HepG2 (cell line): ENCODE data around the gene VAMP5. TPM values are rescaled to one million over a fixed set of nuclear protein-coding genes. Genes with fewer than 3 reads are reported as not detected.

Experiments used
- HNRNPK ChIP-seq: fragments of 200-400 bp; formaldehyde crosslinking; IDR thresholded peaks from 2 replicates; pipeline ENCODE4 v1.6.1; 2018; ENCODE audit warnings: low read length, low read depth, moderate library complexity, mild to moderate bottlenecking; ENCODE audit not compliant: poor library complexity, severe bottlenecking
- RAD21 ChIP-seq: fragments of 450-650 bp; formaldehyde crosslinking; IDR thresholded peaks from 2 replicates; pipeline ENCODE4 v1.5.0; 2020; ENCODE audit warnings: mild to moderate bottlenecking
- RARG ChIP-seq: sonication (generic); formaldehyde crosslinking; IDR thresholded peaks from 2 replicates; pipeline ENCODE4 v1.4.0; 2020; ENCODE audit warnings: low read depth, mild to moderate bottlenecking, missing genetic modification reagents
- ZBTB21 ChIP-seq: sonication (generic); formaldehyde crosslinking; IDR thresholded peaks from 2 replicates; pipeline ENCODE4 v1.4.0; 2020; ENCODE audit warnings: missing genetic modification reagents
- ZKSCAN1 ChIP-seq: fragments of 150-350 bp; IDR thresholded peaks from 2 replicates; pipeline ENCODE4 v1.6.1; 2014; ENCODE audit warnings: low read length
- ZNF224 ChIP-seq: sonication (generic); formaldehyde crosslinking; IDR thresholded peaks from 2 replicates; pipeline ENCODE4 v1.5.0; 2020; ENCODE audit warnings: mild to moderate bottlenecking, missing genetic modification reagents
- ZNF556 ChIP-seq: sonication (generic); formaldehyde crosslinking; IDR thresholded peaks from 2 replicates; pipeline ENCODE4 v1.4.0; 2020; ENCODE audit warnings: mild to moderate bottlenecking, missing genetic modification reagents, borderline replicate concordance
- polyA plus RNA-seq, 8 experiments: library from polyadenylated mRNA; depleted of rRNA in 3 of 8; stranded (reverse) in 7 of 8; unstranded in 1 of 8; fragments of >200 nt; fragmentation: Illumina TruSeq in 4 of 8; extraction: Trizol in 4 of 8; gene quantifications; 2 replicates each; pipeline versions ENCODE4 v1.2.1 to v1.2.3, GENCODE V29; 2011 to 2016; ENCODE audit warnings: low read depth in 4 of 8, missing spikeins in 1 of 8, mixed read lengths in 1 of 8; ENCODE audit not compliant: insufficient read depth in 1 of 8
- total RNA-seq, 5 experiments: library from RNA; depleted of rRNA; stranded (reverse); fragments of >200 nt; fragmentation: Illumina TruSeq; extraction: Trizol; gene quantifications; 2 replicates each; pipeline ENCODE4 v1.2.3, GENCODE V29; 2016; ENCODE audit warnings: low read depth in 1 of 5
- TF ChIP-seq, protein P1 (sequence below), 2 experiments: sonication (generic) in 1 of 2; formaldehyde crosslinking in 1 of 2; IDR thresholded peaks; 2 replicates each; pipeline versions ENCODE4 v1.4.0 to v1.6.1; 2016 to 2020; ENCODE audit warnings: borderline replicate concordance in 1 of 2, low read depth in 1 of 2, mild to moderate bottlenecking in 1 of 2, missing genetic modification reagents in 1 of 2
- TF ChIP-seq, protein P2 (sequence below): sonication (generic); formaldehyde crosslinking; IDR thresholded peaks from 2 replicates; pipeline ENCODE4 v1.9.0; 2022; ENCODE audit warnings: missing genetic modification reagents, mild to moderate bottlenecking, borderline replicate concordance
- TF ChIP-seq, protein P3 (sequence below): sonication (generic); formaldehyde crosslinking; IDR thresholded peaks from 2 replicates; pipeline ENCODE4 v1.4.0; 2020; ENCODE audit warnings: missing genetic modification reagents, borderline replicate concordance
- TF ChIP-seq, protein P4 (sequence below): sonication (generic); formaldehyde crosslinking; IDR thresholded peaks from 2 replicates; pipeline ENCODE4 v1.4.0; 2020; ENCODE audit warnings: mild to moderate bottlenecking, missing genetic modification reagents
- TF ChIP-seq, protein P5 (sequence below): IDR thresholded peaks from 2 replicates; pipeline ENCODE4 v1.6.1; 2016; ENCODE audit warnings: mild to moderate bottlenecking
- TF ChIP-seq, protein P6 (sequence below): IDR thresholded peaks from 2 replicates; pipeline ENCODE4 v1.6.1; 2016
- TF ChIP-seq, protein P7 (sequence below): sonication (generic); formaldehyde crosslinking; IDR thresholded peaks from 2 replicates; pipeline ENCODE4 v1.5.0; 2020; ENCODE audit warnings: missing genetic modification reagents, mild to moderate bottlenecking, borderline replicate concordance

VAMP5 gene
- total and polyA plus RNA-seq, 2 of the 13 experiments (the other 11 are each of a cell fraction or from before 2014, with no cell fraction given) = 7.2 to 56.7 TPM

DNA sequence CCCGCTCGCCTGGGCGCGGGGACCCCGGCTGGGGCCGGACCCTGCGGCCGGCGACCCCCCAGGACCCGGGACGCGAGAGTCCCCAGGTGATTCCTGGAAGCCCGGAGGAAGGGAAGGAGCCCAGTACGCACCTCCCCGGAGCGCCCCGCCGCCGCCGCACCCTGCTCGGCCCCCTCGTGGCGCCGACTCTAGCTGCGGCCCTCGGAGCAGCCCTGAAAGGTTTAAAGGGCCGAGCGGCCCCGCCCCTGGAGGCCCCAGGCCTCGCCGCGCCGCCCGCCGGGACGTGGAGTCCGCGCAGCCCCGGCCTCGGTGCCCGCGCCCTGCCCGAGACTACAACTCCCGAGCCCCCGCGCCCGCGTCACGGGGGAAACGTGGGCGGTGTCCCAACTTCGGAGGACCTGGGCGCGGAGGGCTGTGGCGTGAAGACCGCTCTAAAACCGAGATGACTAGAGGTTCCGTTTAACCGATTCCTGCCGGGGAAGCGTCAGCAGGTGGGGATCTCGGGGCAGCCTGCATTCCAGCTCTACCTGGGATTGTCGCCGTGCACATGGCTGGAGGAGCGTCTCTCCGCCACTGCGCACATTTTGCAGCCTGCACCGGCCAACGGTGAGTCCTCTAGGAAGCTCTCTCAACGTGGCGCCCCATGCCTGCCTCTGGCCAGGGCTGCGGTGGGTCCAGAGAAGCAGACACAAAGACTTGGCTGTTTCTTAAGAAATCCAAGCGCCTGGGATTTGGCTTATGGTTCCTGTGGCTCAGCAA lies 18.4 kb downstream of the VAMP5 start, which contains the start of gene TMEM150A (continued):
- TF ChIP-seq, protein P1, sequence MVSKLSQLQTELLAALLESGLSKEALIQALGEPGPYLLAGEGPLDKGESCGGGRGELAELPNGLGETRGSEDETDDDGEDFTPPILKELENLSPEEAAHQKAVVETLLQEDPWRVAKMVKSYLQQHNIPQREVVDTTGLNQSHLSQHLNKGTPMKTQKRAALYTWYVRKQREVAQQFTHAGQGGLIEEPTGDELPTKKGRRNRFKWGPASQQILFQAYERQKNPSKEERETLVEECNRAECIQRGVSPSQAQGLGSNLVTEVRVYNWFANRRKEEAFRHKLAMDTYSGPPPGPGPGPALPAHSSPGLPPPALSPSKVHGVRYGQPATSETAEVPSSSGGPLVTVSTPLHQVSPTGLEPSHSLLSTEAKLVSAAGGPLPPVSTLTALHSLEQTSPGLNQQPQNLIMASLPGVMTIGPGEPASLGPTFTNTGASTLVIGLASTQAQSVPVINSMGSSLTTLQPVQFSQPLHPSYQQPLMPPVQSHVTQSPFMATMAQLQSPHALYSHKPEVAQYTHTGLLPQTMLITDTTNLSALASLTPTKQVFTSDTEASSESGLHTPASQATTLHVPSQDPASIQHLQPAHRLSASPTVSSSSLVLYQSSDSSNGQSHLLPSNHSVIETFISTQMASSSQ (IDR thresholded peaks at IDR 0.05; ENCODE audit: low read depth) = no peak
- TF ChIP-seq, protein P1 (CRISPR knock-in tag; IDR thresholded peaks at IDR 0.05; ENCODE audit: borderline replicate concordance) = no peak
- TF ChIP-seq, protein P2, sequence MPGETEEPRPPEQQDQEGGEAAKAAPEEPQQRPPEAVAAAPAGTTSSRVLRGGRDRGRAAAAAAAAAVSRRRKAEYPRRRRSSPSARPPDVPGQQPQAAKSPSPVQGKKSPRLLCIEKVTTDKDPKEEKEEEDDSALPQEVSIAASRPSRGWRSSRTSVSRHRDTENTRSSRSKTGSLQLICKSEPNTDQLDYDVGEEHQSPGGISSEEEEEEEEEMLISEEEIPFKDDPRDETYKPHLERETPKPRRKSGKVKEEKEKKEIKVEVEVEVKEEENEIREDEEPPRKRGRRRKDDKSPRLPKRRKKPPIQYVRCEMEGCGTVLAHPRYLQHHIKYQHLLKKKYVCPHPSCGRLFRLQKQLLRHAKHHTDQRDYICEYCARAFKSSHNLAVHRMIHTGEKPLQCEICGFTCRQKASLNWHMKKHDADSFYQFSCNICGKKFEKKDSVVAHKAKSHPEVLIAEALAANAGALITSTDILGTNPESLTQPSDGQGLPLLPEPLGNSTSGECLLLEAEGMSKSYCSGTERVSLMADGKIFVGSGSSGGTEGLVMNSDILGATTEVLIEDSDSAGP (CRISPR knock-in tag) = peak; percentile 55; the same call in 1 of the 2 replicates
- TF ChIP-seq, protein P3, sequence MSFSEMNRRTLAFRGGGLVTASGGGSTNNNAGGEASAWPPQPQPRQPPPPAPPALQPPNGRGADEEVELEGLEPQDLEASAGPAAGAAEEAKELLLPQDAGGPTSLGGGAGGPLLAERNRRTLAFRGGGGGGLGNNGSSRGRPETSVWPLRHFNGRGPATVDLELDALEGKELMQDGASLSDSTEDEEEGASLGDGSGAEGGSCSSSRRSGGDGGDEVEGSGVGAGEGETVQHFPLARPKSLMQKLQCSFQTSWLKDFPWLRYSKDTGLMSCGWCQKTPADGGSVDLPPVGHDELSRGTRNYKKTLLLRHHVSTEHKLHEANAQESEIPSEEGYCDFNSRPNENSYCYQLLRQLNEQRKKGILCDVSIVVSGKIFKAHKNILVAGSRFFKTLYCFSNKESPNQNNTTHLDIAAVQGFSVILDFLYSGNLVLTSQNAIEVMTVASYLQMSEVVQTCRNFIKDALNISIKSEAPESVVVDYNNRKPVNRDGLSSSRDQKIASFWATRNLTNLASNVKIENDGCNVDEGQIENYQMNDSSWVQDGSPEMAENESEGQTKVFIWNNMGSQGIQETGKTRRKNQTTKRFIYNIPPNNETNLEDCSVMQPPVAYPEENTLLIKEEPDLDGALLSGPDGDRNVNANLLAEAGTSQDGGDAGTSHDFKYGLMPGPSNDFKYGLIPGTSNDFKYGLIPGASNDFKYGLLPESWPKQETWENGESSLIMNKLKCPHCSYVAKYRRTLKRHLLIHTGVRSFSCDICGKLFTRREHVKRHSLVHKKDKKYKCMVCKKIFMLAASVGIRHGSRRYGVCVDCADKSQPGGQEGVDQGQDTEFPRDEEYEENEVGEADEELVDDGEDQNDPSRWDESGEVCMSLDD (CRISPR knock-in tag) = no peak
- TF ChIP-seq ZNF556 (no peak), ZBTB21 (CRISPR knock-in tag) (no peak), HNRNPK (no peak), RARG (CRISPR knock-in tag) (no peak), ZNF224 (no peak), RAD21 (CRISPR knock-in tag) (peak; percentile 89), ZKSCAN1 (no peak)
- TF ChIP-seq, protein P4, sequence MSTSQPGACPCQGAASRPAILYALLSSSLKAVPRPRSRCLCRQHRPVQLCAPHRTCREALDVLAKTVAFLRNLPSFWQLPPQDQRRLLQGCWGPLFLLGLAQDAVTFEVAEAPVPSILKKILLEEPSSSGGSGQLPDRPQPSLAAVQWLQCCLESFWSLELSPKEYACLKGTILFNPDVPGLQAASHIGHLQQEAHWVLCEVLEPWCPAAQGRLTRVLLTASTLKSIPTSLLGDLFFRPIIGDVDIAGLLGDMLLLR (CRISPR knock-in tag) = peak; percentile 97
- TF ChIP-seq, protein P5, sequence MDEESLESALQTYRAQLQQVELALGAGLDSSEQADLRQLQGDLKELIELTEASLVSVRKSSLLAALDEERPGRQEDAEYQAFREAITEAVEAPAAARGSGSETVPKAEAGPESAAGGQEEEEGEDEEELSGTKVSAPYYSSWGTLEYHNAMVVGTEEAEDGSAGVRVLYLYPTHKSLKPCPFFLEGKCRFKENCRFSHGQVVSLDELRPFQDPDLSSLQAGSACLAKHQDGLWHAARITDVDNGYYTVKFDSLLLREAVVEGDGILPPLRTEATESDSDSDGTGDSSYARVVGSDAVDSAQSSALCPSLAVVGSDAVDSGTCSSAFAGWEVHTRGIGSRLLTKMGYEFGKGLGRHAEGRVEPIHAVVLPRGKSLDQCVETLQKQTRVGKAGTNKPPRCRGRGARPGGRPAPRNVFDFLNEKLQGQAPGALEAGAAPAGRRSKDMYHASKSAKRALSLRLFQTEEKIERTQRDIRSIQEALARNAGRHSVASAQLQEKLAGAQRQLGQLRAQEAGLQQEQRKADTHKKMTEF (CRISPR knock-in tag) = no peak
- TF ChIP-seq, protein P6, sequence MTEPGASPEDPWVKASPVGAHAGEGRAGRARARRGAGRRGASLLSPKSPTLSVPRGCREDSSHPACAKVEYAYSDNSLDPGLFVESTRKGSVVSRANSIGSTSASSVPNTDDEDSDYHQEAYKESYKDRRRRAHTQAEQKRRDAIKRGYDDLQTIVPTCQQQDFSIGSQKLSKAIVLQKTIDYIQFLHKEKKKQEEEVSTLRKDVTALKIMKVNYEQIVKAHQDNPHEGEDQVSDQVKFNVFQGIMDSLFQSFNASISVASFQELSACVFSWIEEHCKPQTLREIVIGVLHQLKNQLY (CRISPR knock-in tag) = no peak
- TF ChIP-seq, protein P7, sequence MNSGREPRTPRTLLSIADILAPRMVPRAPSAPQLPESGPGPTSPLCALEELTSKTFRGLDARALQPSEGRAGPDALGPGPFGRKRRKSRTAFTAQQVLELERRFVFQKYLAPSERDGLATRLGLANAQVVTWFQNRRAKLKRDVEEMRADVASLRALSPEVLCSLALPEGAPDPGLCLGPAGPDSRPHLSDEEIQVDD (CRISPR knock-in tag) = no peak; the same call in none of the 2 replicates
